Lower leg skin (tissue), 4 donors: ENCODE data around the gene GRAMD4. TPM values are rescaled to one million over a fixed set of nuclear protein-coding genes. Genes with fewer than 3 reads are reported as not detected.
A peak's percentile ranks its signal among the peaks of the same experiment; 100 is the strongest.
"Not testable (repeated sequence)": the region's sequence is repeated elsewhere in the genome, so short reads cannot be mapped to it uniquely, and the experiment has no call there.

ENCODE experiments used
- DNase-seq, 2 donors: peaks; one replicate each; pipeline ENCODE4 v3.0.0-alpha.2; 2019; ENCODE audit warnings: low spot score in 2 of 2
- H3K4me3 ChIP-seq: fragments of 200-600 bp; sonication (generic); 2 replicates; pipeline ENCODE4 v1.5.1; 2017; ENCODE audit warnings: mild to moderate bottlenecking, low read depth; ENCODE audit not compliant: poor library complexity, severe bottlenecking
- POLR2A ChIP-seq, 2 donors: fragments of 450-650 bp; IDR thresholded peaks; one replicate each; pipeline ENCODE4 v1.6.1; 2016 to 2017; ENCODE audit warnings: antibody characterized with exemption in 2 of 2, mild to moderate bottlenecking in 1 of 2, moderate library complexity in 1 of 2
- WGBS, 2 donors: methylation state at CpG; one replicate each; pipeline ENCODE4 v1.1.5; 2018; 5-methylcytosine and 5-hydroxymethylcytosine counted together
- intact Hi-C: fragments of 100-400 bp; cut with DNase I; formaldehyde crosslinking; loops from one replicate; pipeline ENCODE4 v1.15.0; 2023; ENCODE audit warnings: low total_unique reads
- total RNA-seq, 4 donors: library from RNA; depleted of rRNA; stranded (reverse); fragments of >200 nt; gene quantifications; one replicate each; pipeline ENCODE4 v1.1.0, GENCODE V29; 2016
- TF ChIP-seq, protein P1 (sequence below), 3 donors: fragments of 450-650 bp; IDR thresholded peaks; one replicate each; pipeline ENCODE4 v1.5.1; 2016; ENCODE audit warnings: antibody characterized with exemption in 3 of 3, mild to moderate bottlenecking in 3 of 3, moderate library complexity in 2 of 3

Gene GRAMD4
- total RNA-seq, 4 donors from 2014 or later = 78.7 to 136 (median 117) TPM

DNA sequence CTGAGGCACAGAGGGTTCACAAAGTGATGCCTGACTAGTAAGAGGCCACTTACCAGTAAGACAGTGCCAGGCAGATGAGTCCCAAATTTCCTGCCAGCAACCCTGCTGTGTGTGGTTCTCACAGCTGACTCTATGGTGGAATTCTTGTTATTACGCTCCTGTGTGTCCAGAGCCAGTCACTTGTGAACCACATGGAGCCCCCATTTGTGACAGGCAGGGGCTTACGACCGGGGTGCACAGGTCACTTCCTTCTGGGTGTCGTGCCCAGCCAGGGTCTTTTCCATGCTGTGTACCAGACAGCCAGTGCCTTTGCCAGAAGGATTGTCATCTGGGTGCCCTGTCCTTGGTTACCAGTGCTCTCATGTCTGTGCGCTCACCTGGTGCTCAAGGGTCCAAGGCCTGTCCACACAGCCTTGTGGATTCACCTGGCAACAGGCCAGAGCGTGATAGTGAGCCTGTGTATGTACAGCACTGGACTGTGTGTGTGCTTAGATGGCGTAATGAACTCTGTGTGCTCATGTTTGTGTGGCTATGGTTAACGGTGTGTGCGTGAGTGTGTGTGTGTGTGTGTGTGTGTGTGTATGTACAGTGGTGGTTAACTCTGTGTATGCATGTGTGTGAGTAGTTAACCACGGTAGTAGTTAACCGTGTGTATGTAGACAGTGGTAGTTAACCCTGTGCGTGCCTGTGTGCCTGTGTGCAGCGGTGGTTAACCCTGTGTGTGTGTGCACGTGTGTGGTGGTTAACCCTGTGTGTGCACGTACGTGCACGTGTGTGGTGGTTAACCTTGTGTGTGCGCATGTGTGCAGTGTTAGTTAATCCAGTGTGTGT lies 18.6 kb downstream of the GRAMD4 start:
- no peak for DNase-seq
- intact Hi-C loops = no loop called here
- no peak overlapping the region for H3K4me3 ChIP-seq
- 64 to 66% methylated on average over 16 to 18 of the region's 18 CpGs for WGBS, 2 donors
- TF ChIP-seq, protein P1, sequence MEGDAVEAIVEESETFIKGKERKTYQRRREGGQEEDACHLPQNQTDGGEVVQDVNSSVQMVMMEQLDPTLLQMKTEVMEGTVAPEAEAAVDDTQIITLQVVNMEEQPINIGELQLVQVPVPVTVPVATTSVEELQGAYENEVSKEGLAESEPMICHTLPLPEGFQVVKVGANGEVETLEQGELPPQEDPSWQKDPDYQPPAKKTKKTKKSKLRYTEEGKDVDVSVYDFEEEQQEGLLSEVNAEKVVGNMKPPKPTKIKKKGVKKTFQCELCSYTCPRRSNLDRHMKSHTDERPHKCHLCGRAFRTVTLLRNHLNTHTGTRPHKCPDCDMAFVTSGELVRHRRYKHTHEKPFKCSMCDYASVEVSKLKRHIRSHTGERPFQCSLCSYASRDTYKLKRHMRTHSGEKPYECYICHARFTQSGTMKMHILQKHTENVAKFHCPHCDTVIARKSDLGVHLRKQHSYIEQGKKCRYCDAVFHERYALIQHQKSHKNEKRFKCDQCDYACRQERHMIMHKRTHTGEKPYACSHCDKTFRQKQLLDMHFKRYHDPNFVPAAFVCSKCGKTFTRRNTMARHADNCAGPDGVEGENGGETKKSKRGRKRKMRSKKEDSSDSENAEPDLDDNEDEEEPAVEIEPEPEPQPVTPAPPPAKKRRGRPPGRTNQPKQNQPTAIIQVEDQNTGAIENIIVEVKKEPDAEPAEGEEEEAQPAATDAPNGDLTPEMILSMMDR (IDR thresholded peaks at IDR 0.05) = peak in 1 of 3 donors; percentile 99
- TF ChIP-seq POLR2A (IDR thresholded peaks at IDR 0.05) = no peak

DNA sequence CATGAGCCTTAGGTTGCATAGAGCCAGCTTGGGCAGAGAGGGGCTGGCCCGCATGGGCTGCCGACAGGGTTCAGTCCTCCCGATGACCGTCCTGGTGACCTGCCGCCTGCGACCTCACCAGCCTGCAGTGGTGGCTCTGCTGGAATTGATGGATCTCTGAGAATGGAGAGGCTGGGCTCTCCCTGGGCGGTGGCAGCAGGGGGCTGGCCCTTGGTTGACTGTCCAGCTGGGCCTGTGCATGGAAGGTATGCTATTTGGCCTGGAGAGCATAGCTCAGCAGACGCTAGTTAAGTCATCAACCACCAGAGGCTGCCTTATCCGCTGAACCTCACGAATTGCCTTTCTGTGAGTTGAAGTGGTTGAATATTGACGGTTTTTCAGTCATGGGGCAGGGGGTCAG lies 19.7 kb downstream of the GRAMD4 start:
- TF ChIP-seq, protein P1 (IDR thresholded peaks at IDR 0.05) = no peak
- TF ChIP-seq POLR2A (IDR thresholded peaks at IDR 0.05) = no peak
- intact Hi-C loops = no loop called here
- no peak overlapping the region for H3K4me3 ChIP-seq
- WGBS, 2 donors = 94 to 96% methylated on average over 11 of the region's 11 CpGs
- no peak for DNase-seq

DNA sequence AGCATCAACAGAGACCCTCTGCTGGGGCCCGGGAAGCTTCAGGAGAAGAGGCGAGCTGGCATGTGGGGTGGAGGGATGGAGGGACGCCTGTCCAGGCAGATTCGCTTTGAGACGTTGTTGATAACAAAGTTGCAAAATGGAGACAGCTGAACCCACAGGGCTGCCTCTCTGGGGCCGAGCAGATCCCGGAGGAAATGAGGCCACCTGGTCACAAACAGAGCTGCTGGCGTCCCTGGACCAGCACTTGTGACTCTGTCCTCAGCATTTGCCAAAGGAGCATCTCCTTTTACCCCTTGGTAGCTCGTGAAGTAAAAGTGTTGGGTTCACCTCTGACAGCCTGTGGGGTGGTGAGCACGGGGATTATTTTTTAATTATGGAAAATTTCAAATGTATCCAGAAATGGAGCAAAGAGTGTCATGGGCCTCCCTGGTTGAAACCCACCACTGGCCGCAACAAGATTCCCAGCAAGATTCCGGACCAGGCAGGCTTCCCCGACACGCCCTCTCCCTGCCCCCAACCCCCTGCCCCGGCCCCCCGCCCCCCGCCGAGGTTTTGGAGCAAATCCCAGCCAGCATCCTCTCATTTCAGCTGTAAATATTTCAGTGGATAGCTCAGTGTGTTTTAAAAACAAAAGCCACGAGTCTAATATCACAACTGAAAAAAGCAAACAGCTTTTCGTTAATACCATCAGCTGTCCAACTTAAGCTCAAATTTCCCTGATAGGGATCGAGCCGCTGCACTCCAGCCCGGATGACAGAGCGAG lies 20.3 kb downstream of the GRAMD4 start:
- no peak for DNase-seq
- intact Hi-C loops = no loop called here
- TF ChIP-seq POLR2A (IDR thresholded peaks at IDR 0.05) = no peak
- TF ChIP-seq, protein P1 (IDR thresholded peaks at IDR 0.05) = no peak
- 77% methylated on average over 24 of the region's 24 CpGs for WGBS, 2 donors
- H3K4me3 ChIP-seq = no peak overlapping the region

DNA sequence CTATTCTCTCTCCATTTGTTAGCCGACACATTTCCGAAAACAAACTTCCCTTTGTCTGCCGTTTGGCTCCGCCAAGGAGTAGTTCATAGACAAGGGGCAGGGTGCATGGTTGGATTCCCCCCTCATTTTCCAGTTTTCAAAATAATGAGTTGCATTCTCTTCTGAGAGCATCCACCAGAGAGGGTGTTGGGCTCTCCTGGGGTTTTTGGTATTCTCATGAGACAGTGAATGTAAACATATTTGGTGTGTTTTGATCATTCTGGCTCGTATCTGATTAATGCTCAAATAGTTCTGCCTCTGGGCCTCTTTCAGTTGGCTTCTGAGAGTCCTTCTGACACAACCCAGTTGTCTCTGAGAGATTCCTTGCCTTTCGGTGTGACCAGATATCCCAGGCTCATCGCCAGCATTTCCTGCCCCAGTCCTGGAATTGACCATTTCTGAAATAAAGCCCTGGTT lies 21.7 kb downstream of the GRAMD4 start:
- no peak for DNase-seq
- no peak overlapping the region for H3K4me3 ChIP-seq
- intact Hi-C loops = no loop called here
- TF ChIP-seq POLR2A (IDR thresholded peaks at IDR 0.05) = no peak
- TF ChIP-seq, protein P1 (IDR thresholded peaks at IDR 0.05) = no peak
- WGBS, 2 donors = 80 to 83% methylated on average over 7 of the region's 7 CpGs

DNA sequence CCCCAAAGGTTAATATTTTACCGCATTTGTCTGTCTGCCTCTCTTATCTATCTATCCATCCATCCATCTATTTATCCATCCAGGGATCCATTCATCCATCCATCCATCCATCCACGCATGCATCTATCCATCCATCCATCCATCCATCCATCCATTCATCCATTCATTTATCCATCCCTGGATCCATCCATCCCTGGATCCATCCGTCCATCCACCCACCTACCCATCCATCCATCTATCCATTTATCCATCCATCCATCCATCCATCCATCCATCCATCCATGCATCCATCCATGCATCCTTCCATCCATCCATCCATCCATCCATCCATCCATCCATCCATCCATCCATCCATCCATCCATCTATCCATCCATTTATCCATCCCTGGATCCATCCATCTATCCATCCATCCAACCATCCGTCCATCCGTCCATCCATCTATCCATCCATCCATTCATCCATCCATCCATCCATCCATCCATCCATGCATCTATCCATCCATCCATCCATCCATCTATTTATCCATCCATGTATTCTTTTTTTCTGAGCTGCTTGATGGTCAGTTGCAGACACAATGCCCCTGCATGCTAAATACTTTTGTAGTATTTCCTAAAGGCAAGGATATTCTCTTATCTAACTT lies 22.8 kb downstream of the GRAMD4 start:
- DNase-seq, H3K4me3 ChIP-seq, intact Hi-C loops: not testable (repeated sequence)
- WGBS, 2 donors = 90 to 91% methylated on average over 5 of the region's 5 CpGs
